Measurements from ENCODE around the gene IFT122. TPM values are rescaled to one million over a fixed set of nuclear protein-coding genes. Genes with fewer than 3 reads are reported as not detected.

The IFT122 gene
- total and polyA plus RNA-seq, 2 of the 4 experiments (the other 2 are of a cell fraction): 16.8 to 28.0 TPM

Small RNA genes lying within 50 kb of the gene (microRNA-seq; reads per million reads assigned to microRNA genes)
- not detected for gene SNORA7B (ENCODE audit: insufficient read depth, insufficient read length)

Small RNA genes lying within 50 kb of the gene (small RNA-seq; reads per million reads assigned to genes)
- 0 to 0.08 (median 0) reads per million in 5 experiments for gene SNORA7B

Other genes starting within 250 kb of the IFT122 start
- gene COPG1, start 190.6 kb upstream of the IFT122 start, total RNA-seq (2012; rRNA removed): 440 and 446 TPM in 2 replicates
- gene COPG1, start 190.6 kb upstream of the IFT122 start, polyA plus RNA-seq (2012; rRNA removed): 179 and 203 TPM in 2 replicates
- gene HMCES, start 161.4 kb upstream of the IFT122 start, total RNA-seq (2012; rRNA removed): 25.8 and 26.0 TPM in 2 replicates
- 25.9 and 30.5 TPM in 2 replicates for gene HMCES, start 161.4 kb upstream of the IFT122 start, polyA plus RNA-seq (2012; rRNA removed)
- gene EFCAB12, start 11.6 kb upstream of the IFT122 start, total RNA-seq (2012; rRNA removed): under 0.01 TPM in 2 replicates
- 0.09 and 0.17 TPM in 2 replicates for gene EFCAB12, start 11.6 kb upstream of the IFT122 start, polyA plus RNA-seq (2012; rRNA removed)
- 13.8 and 22.2 TPM in 2 replicates for gene MBD4, start 276 bp upstream of the IFT122 start, total RNA-seq (2012; rRNA removed)
- 14.9 and 15.0 TPM in 2 replicates for gene MBD4, start 276 bp upstream of the IFT122 start, polyA plus RNA-seq (2012; rRNA removed)
- gene RHO, start 88.4 kb downstream of the IFT122 start, total RNA-seq (2012; rRNA removed): not detected in 2 replicates
- not detected in 2 replicates for gene RHO, start 88.4 kb downstream of the IFT122 start, polyA plus RNA-seq (2012; rRNA removed)
- not detected in 2 replicates for gene H1-8, start 103.0 kb downstream of the IFT122 start, total RNA-seq (2012; rRNA removed)
- gene H1-8, start 103.0 kb downstream of the IFT122 start, polyA plus RNA-seq (2012; rRNA removed): not detected in 2 replicates
- gene PLXND1, start 166.5 kb downstream of the IFT122 start, total RNA-seq (2012; rRNA removed): 19.2 and 22.5 TPM in 2 replicates
- 64.5 and 67.1 TPM in 2 replicates for gene PLXND1, start 166.5 kb downstream of the IFT122 start, polyA plus RNA-seq (2012; rRNA removed)

Data from IMR-90 (cell line).